ENCODE data around the gene ZNF804B.

ZNF804B gene

GRCh38 chr7:89002981-89003956 is 243.8 kb downstream of the ZNF804B start:
- Histone ChIP-seq H3K9me3 (ENCODE audit: control insufficient read depth, low read length) (no peaks in the 10 kb centered on the region), H3K4me1 (ENCODE audit: control insufficient read depth, insufficient read depth, low read length) (no peaks in the 10 kb centered on the region), H3K36me3 (ENCODE audit: control insufficient read depth, insufficient read depth, low read length) (no peaks in the 10 kb centered on the region), H3K4me3 (ENCODE audit: low read length) (no peak overlapping the region), H3K27me3 (ENCODE audit: control insufficient read depth, insufficient read depth, low read length) (no peaks in the 10 kb centered on the region), H3K9ac (ENCODE audit: low read length) (no peak overlapping the region)

- no peak overlapping the region for H3K9ac ChIP-seq (ENCODE audit: low read length)
- no peaks in the 10 kb centered on the region for H3K4me1 ChIP-seq (ENCODE audit: control insufficient read depth, insufficient read depth, low read length)
- no peaks in the 10 kb centered on the region for H3K36me3 ChIP-seq (ENCODE audit: control insufficient read depth, insufficient read depth, low read length)
- no peak overlapping the region for H3K4me3 ChIP-seq (ENCODE audit: low read length)
- no peaks in the 10 kb centered on the region for H3K9me3 ChIP-seq (ENCODE audit: control insufficient read depth, low read length)
- no peaks in the 10 kb centered on the region for H3K27me3 ChIP-seq (ENCODE audit: control insufficient read depth, insufficient read depth, low read length)
Observed at GRCh38 chr7:89012016-89012415, 252.5 kb downstream of the ZNF804B start.

- Histone ChIP-seq H3K4me3 (ENCODE audit: low read length) (no peak overlapping the region), H3K36me3 (ENCODE audit: control insufficient read depth, insufficient read depth, low read length) (no peaks in the 10 kb centered on the region), H3K4me1 (ENCODE audit: control insufficient read depth, insufficient read depth, low read length) (no peaks in the 10 kb centered on the region)
Observed at GRCh38 chr7:89017695-89018094, 258.2 kb downstream of the ZNF804B start.

GRCh38 chr7:89021741-89022140 is 262.2 kb downstream of the ZNF804B start:
- Histone ChIP-seq H3K36me3 (ENCODE audit: control insufficient read depth, insufficient read depth, low read length) (no peaks in the 10 kb centered on the region), H3K9ac (ENCODE audit: low read length) (no peak overlapping the region), H3K27me3 (ENCODE audit: control insufficient read depth, insufficient read depth, low read length) (no peaks in the 10 kb centered on the region), H3K4me1 (ENCODE audit: control insufficient read depth, insufficient read depth, low read length) (no peaks in the 10 kb centered on the region), H3K9me3 (ENCODE audit: control insufficient read depth, low read length) (no peaks in the 10 kb centered on the region), H3K4me3 (ENCODE audit: low read length) (no peak overlapping the region)

More at GRCh38 chr7:89017695-89018094, 258.2 kb downstream of the ZNF804B start:
- Histone ChIP-seq H3K9me3 (ENCODE audit: control insufficient read depth, low read length) (no peaks in the 10 kb centered on the region), H3K27me3 (ENCODE audit: control insufficient read depth, insufficient read depth, low read length) (no peaks in the 10 kb centered on the region), H3K9ac (ENCODE audit: low read length) (no peak overlapping the region)

- no peaks in the 10 kb centered on the region for H3K4me1 ChIP-seq (ENCODE audit: control insufficient read depth, insufficient read depth, low read length)
- H3K4me3 ChIP-seq (ENCODE audit: low read length), result no peak overlapping the region
- H3K9me3 ChIP-seq (ENCODE audit: control insufficient read depth, low read length), result no peaks in the 10 kb centered on the region
- H3K36me3 ChIP-seq (ENCODE audit: control insufficient read depth, insufficient read depth, low read length), result no peaks in the 10 kb centered on the region
- H3K27me3 ChIP-seq (ENCODE audit: control insufficient read depth, insufficient read depth, low read length), result no peaks in the 10 kb centered on the region
- no peak overlapping the region for H3K9ac ChIP-seq (ENCODE audit: low read length)
Observed at GRCh38 chr7:89023206-89023605, 263.7 kb downstream of the ZNF804B start.

- no peaks in the 10 kb centered on the region for H3K36me3 ChIP-seq (ENCODE audit: control insufficient read depth, insufficient read depth, low read length)
- no peaks in the 10 kb centered on the region for H3K9me3 ChIP-seq (ENCODE audit: control insufficient read depth, low read length)
- no peak overlapping the region for H3K9ac ChIP-seq (ENCODE audit: low read length)
- H3K4me1 ChIP-seq (ENCODE audit: control insufficient read depth, insufficient read depth, low read length), result no peaks in the 10 kb centered on the region
- no peaks in the 10 kb centered on the region for H3K27me3 ChIP-seq (ENCODE audit: control insufficient read depth, insufficient read depth, low read length)
- no peak overlapping the region for H3K4me3 ChIP-seq (ENCODE audit: low read length)
Observed at GRCh38 chr7:89023877-89024276, 264.4 kb downstream of the ZNF804B start.

GRCh38 chr7:89027781-89028180 is 268.3 kb downstream of the ZNF804B start:
- H3K9ac ChIP-seq (ENCODE audit: low read length), result no peak overlapping the region
- H3K9me3 ChIP-seq (ENCODE audit: control insufficient read depth, low read length), result no peaks in the 10 kb centered on the region
- no peaks in the 10 kb centered on the region for H3K4me1 ChIP-seq (ENCODE audit: control insufficient read depth, insufficient read depth, low read length)
- no peaks in the 10 kb centered on the region for H3K36me3 ChIP-seq (ENCODE audit: control insufficient read depth, insufficient read depth, low read length)
- H3K27me3 ChIP-seq (ENCODE audit: control insufficient read depth, insufficient read depth, low read length), result no peaks in the 10 kb centered on the region
- no peak overlapping the region for H3K4me3 ChIP-seq (ENCODE audit: low read length)

GRCh38 chr7:89028319-89028718 is 268.8 kb downstream of the ZNF804B start:
- H3K4me1 ChIP-seq (ENCODE audit: control insufficient read depth, insufficient read depth, low read length), result no peaks in the 10 kb centered on the region
- H3K9me3 ChIP-seq (ENCODE audit: control insufficient read depth, low read length), result no peaks in the 10 kb centered on the region
- no peaks in the 10 kb centered on the region for H3K27me3 ChIP-seq (ENCODE audit: control insufficient read depth, insufficient read depth, low read length)
- H3K4me3 ChIP-seq (ENCODE audit: low read length), result no peak overlapping the region
- no peaks in the 10 kb centered on the region for H3K36me3 ChIP-seq (ENCODE audit: control insufficient read depth, insufficient read depth, low read length)
- H3K9ac ChIP-seq (ENCODE audit: low read length), result no peak overlapping the region

- no peaks in the 10 kb centered on the region for H3K27me3 ChIP-seq (ENCODE audit: control insufficient read depth, insufficient read depth, low read length)
- no peak overlapping the region for H3K9ac ChIP-seq (ENCODE audit: low read length)
- H3K36me3 ChIP-seq (ENCODE audit: control insufficient read depth, insufficient read depth, low read length), result no peaks in the 10 kb centered on the region
Observed at GRCh38 chr7:89029864-89030263, 270.4 kb downstream of the ZNF804B start.

GRCh38 chr7:89041240-89041639 is 281.7 kb downstream of the ZNF804B start:
- H3K36me3 ChIP-seq (ENCODE audit: control insufficient read depth, insufficient read depth, low read length), result no peaks in the 10 kb centered on the region
- H3K4me3 ChIP-seq (ENCODE audit: low read length), result no peak overlapping the region
- no peaks in the 10 kb centered on the region for H3K27me3 ChIP-seq (ENCODE audit: control insufficient read depth, insufficient read depth, low read length)
- no peak overlapping the region for H3K9ac ChIP-seq (ENCODE audit: low read length)
- no peaks in the 10 kb centered on the region for H3K4me1 ChIP-seq (ENCODE audit: control insufficient read depth, insufficient read depth, low read length)
- no peaks in the 10 kb centered on the region for H3K9me3 ChIP-seq (ENCODE audit: control insufficient read depth, low read length)

More at GRCh38 chr7:89029864-89030263, 270.4 kb downstream of the ZNF804B start:
- H3K9me3 ChIP-seq (ENCODE audit: control insufficient read depth, low read length), result no peaks in the 10 kb centered on the region
- no peaks in the 10 kb centered on the region for H3K4me1 ChIP-seq (ENCODE audit: control insufficient read depth, insufficient read depth, low read length)
- no peak overlapping the region for H3K4me3 ChIP-seq (ENCODE audit: low read length)

- no peaks in the 10 kb centered on the region for H3K4me1 ChIP-seq (ENCODE audit: control insufficient read depth, insufficient read depth, low read length)
- no peaks in the 10 kb centered on the region for H3K36me3 ChIP-seq (ENCODE audit: control insufficient read depth, insufficient read depth, low read length)
- no peaks in the 10 kb centered on the region for H3K9me3 ChIP-seq (ENCODE audit: control insufficient read depth, low read length)
Observed at GRCh38 chr7:89042940-89043339, 283.4 kb downstream of the ZNF804B start.

GRCh38 chr7:89049043-89049442 is 289.5 kb downstream of the ZNF804B start:
- Histone ChIP-seq H3K4me1 (ENCODE audit: control insufficient read depth, insufficient read depth, low read length) (no peaks in the 10 kb centered on the region), H3K4me3 (ENCODE audit: low read length) (no peak overlapping the region), H3K36me3 (ENCODE audit: control insufficient read depth, insufficient read depth, low read length) (no peaks in the 10 kb centered on the region), H3K9me3 (ENCODE audit: control insufficient read depth, low read length) (no peaks in the 10 kb centered on the region), H3K9ac (ENCODE audit: low read length) (no peak overlapping the region), H3K27me3 (ENCODE audit: control insufficient read depth, insufficient read depth, low read length) (no peaks in the 10 kb centered on the region)

More at GRCh38 chr7:89042940-89043339, 283.4 kb downstream of the ZNF804B start:
- Histone ChIP-seq H3K9ac (ENCODE audit: low read length) (no peak overlapping the region), H3K4me3 (ENCODE audit: low read length) (no peak overlapping the region), H3K27me3 (ENCODE audit: control insufficient read depth, insufficient read depth, low read length) (no peaks in the 10 kb centered on the region)

All from mucosa of stomach (tissue), 1 donor.